ENCODE data around the gene AKR7A3. TPM values are rescaled to one million over a fixed set of nuclear protein-coding genes. Genes with fewer than 3 reads are reported as not detected.

The AKR7A3 gene
- total RNA-seq, 2 experiments from 2014 or later, result 0.84 to 1.4 TPM

DNA sequence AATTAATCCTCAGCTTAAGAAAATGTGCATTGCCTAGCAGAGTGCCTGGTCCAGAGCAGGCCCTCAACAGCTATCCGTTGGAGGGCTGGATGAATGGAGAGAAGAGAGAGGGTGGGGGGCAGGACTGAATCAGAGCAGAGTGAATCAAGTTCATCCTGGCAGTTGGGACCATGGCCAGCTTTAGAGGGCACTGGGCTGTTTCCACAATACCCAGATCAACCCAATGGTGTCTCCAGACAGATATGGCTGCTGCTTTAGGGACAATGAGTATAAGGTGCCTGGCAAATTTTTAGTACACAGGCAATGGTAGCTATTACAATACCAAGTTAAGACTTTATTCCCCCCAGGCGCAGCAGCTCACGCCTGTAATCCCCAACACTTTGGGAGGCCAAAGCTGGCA lies 54.3 kb downstream of the AKR7A3 start:
- no peaks in the 10 kb centered on the region for H3K9me3 Mint-ChIP-seq
- DNase-seq, result no peak
- H3K4me3 ChIP-seq (ENCODE audit: low read length), result no peak overlapping the region
- intact Hi-C loops (cut with DNase I, micrococcal nuclease), result no loop called here
- H3K36me3 Mint-ChIP-seq (ENCODE audit: low read depth), result peaks cover 72% of the 10 kb centered on the region
- no peak overlapping the region for H3K27ac Mint-ChIP-seq
- ChIA-PET POLR2A (interaction anchor here (0.6 to 1.3 kb wide), 2 partner anchors 13 to 23 kb away, joined by 3 read pairs; no protein-coding TSS in a partner anchor), CTCF (no interaction called here)
- H3K27me3 Mint-ChIP-seq, result no peaks in the 10 kb centered on the region
- ATAC-seq (ENCODE audit: poor library complexity), result no peak
- TF ChIP-seq, protein P1, sequence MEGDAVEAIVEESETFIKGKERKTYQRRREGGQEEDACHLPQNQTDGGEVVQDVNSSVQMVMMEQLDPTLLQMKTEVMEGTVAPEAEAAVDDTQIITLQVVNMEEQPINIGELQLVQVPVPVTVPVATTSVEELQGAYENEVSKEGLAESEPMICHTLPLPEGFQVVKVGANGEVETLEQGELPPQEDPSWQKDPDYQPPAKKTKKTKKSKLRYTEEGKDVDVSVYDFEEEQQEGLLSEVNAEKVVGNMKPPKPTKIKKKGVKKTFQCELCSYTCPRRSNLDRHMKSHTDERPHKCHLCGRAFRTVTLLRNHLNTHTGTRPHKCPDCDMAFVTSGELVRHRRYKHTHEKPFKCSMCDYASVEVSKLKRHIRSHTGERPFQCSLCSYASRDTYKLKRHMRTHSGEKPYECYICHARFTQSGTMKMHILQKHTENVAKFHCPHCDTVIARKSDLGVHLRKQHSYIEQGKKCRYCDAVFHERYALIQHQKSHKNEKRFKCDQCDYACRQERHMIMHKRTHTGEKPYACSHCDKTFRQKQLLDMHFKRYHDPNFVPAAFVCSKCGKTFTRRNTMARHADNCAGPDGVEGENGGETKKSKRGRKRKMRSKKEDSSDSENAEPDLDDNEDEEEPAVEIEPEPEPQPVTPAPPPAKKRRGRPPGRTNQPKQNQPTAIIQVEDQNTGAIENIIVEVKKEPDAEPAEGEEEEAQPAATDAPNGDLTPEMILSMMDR (IDR thresholded peaks at IDR 0.05), result no peak
- no peaks in the 10 kb centered on the region for H3K4me1 ChIP-seq (ENCODE audit: insufficient read depth, low read length)
- H3K4me3 Mint-ChIP-seq, result no peak overlapping the region
- peaks cover 83% of the 10 kb centered on the region for H3K36me3 ChIP-seq (ENCODE audit: insufficient read depth, low read length)
- no peaks in the 10 kb centered on the region for H3K4me1 Mint-ChIP-seq (ENCODE audit: low read depth)
- no peak overlapping the region for H3K27ac ChIP-seq (ENCODE audit: low read depth in 1 of 2, low read length in 2 of 2)
- no peaks in the 10 kb centered on the region for H3K27me3 ChIP-seq (ENCODE audit: control insufficient read depth in 1 of 2, insufficient read depth in 2 of 2, low read length in 2 of 2)
- no peaks in the 10 kb centered on the region for H3K9me3 ChIP-seq (ENCODE audit: control insufficient read depth in 1 of 2, insufficient read depth in 1 of 2, low read length in 2 of 2)

Other genes starting within 250 kb of the AKR7A3 start
- gene UBR4, start 78.5 kb downstream of the AKR7A3 start, total RNA-seq, result 100 to 1,000 TPM; 116 to 125 TPM
- gene EMC1, start 37.2 kb downstream of the AKR7A3 start, total RNA-seq, result 10 to 100 TPM; 21.9 to 22.2 TPM
- 10 to 100 TPM; 10.2 to 12.0 TPM for gene MRTO4, start 37.0 kb downstream of the AKR7A3 start, total RNA-seq
- gene AKR7A2, start 23.4 kb upstream of the AKR7A3 start, total RNA-seq, result 10 to 100 TPM; 11.1 to 11.8 TPM
- gene SLC66A1, start 23.6 kb upstream of the AKR7A3 start, total RNA-seq, result 1 to 10 TPM; 2.3 to 3.7 TPM
- gene CAPZB, start 196.8 kb upstream of the AKR7A3 start, total RNA-seq, result 100 to 1,000 TPM; 168 to 173 TPM